ENCODE data around the gene UGT2B7. TPM values are rescaled to one million over a fixed set of nuclear protein-coding genes. Genes with fewer than 3 reads are reported as not detected.

Gene UGT2B7
- total and polyA plus RNA-seq, 2 experiments from 2014 or later = not detected

DNA sequence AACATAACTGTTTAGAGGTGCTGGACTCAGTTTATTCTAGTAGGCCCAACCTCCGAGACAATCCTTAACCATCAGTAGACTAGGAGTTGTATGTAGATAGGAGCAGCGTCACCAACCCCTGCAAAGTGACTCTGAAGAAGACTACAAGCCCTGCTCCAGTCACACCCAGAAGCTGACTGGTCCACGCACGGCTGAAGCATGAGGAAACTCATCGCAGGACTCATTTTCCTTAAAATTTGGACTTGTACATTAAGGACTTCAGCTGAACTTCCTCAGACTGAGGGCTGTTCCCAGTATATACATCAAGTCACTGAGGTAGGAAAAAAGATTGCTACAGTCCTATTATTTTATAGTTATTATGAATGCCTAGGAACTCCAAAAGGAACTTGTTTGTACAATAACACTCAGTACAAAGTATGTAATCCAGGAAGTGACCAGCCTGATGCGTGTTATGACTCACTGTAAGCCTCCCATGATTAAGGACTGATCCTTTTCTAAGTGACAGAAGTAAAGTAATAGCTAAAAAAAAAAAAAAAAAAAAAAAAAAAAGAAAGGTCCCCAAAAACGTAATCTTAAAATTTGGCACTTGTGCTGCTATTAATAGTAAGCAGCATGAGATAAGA is 41.6 kb upstream of the UGT2B7 start:
- Mint-ChIP-seq H3K27ac (no peak overlapping the region), H3K4me1 (peaks cover 38% of the 10 kb centered on the region)

DNA sequence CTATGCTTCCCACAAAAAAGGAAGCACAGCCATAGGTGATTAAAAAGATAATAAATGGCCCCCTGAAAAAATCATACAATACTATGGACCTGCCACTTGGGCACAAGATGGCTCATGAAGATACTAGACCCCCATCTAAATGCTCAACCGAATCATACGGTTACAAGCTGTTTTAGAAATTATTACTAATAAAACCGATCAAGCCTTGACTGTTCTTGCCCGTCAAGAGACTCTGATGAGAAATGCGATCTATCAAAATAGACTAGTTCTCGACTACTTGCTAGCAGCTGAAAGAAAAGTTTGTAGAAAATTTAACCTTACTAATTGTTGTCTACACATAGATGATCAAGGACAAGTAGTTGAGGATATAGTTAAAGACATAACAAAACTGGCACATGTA is 40.1 kb upstream of the UGT2B7 start:
- TF ChIP-seq JUNB (IDR thresholded peaks at IDR 0.05; ENCODE audit: unreplicated experiment) (no peak), ZNF331 (CRISPR knock-in tag; IDR thresholded peaks at IDR 0.05; ENCODE audit: low read depth) (no peak)
- no peaks in the 10 kb centered on the region for H3K27me3 ChIP-seq (ENCODE audit: insufficient read depth)
- no peaks in the 10 kb centered on the region for H4K20me1 ChIP-seq (replicated peaks; ENCODE audit: insufficient read depth)
- peaks cover 1% of the 10 kb centered on the region for H3K27me3 Mint-ChIP-seq (ENCODE audit: insufficient read depth, low read depth, poor library complexity)
- DNase-seq (ENCODE audit: low spot score) (no peak), ATAC-seq (no peak)
- H3K9me2 ChIP-seq (ENCODE audit: insufficient read depth) = no peaks in the 10 kb centered on the region
- no peak overlapping the region for H3K4me3 ChIP-seq
- H3K27ac Mint-ChIP-seq = no peak overlapping the region
- H3F3A ChIP-seq (replicated peaks; ENCODE audit: low read depth) = no peaks in the 10 kb centered on the region
- H3K4me1 Mint-ChIP-seq = peaks cover 36% of the 10 kb centered on the region
- H3K9me3 Mint-ChIP-seq = peaks cover 9% of the 10 kb centered on the region; the same call in 1 of the 3 replicates
- H3K4me2 ChIP-seq = no peak overlapping the region
- H3K79me2 ChIP-seq (replicated peaks; ENCODE audit: insufficient read depth) = no peaks in the 10 kb centered on the region
- H3K4me1 ChIP-seq (ENCODE audit: insufficient read depth) = peaks cover 21% of the 10 kb centered on the region
- no peaks in the 10 kb centered on the region for H3K36me3 ChIP-seq (ENCODE audit: insufficient read depth)
- 0 out of 3 replicates have a peak, but pooled peaks cover 12% of the 10 kb centered on the region for H3K36me3 Mint-ChIP-seq (ENCODE audit: low read depth)
- no peak overlapping the region for H3K4me3 Mint-ChIP-seq
- no peak overlapping the region for H2AFZ ChIP-seq
- H3K27ac ChIP-seq (ENCODE audit: low read depth) = no peak overlapping the region

More for the DNA sequence above, 41.6 kb upstream of the UGT2B7 start:
- no peak overlapping the region for H3K4me3 Mint-ChIP-seq
- DNase-seq (ENCODE audit: low spot score) (no peak), ATAC-seq (no peak)
- Histone ChIP-seq H4K20me1 (replicated peaks; ENCODE audit: insufficient read depth) (no peaks in the 10 kb centered on the region), H3K4me1 (ENCODE audit: insufficient read depth) (peaks cover 21% of the 10 kb centered on the region), H3K27ac (ENCODE audit: low read depth) (no peak overlapping the region), H3K36me3 (ENCODE audit: insufficient read depth) (no peaks in the 10 kb centered on the region), H3K4me2 (no peak overlapping the region), H2AFZ (no peak overlapping the region), H3K4me3 (no peak overlapping the region), H3K27me3 (ENCODE audit: insufficient read depth) (no peaks in the 10 kb centered on the region), H3K79me2 (replicated peaks; ENCODE audit: insufficient read depth) (no peaks in the 10 kb centered on the region), H3K9me2 (ENCODE audit: insufficient read depth) (no peaks in the 10 kb centered on the region), H3F3A (replicated peaks; ENCODE audit: low read depth) (no peaks in the 10 kb centered on the region)
- 0 out of 3 replicates have a peak, but pooled peaks cover 12% of the 10 kb centered on the region for H3K36me3 Mint-ChIP-seq (ENCODE audit: low read depth)
- H3K27me3 Mint-ChIP-seq (ENCODE audit: insufficient read depth, low read depth, poor library complexity) = peaks cover 1% of the 10 kb centered on the region
- TF ChIP-seq EZH2phosphoT487 (IDR thresholded peaks at IDR 0.05; ENCODE audit: unreplicated experiment) (no peak), JUNB (IDR thresholded peaks at IDR 0.05; ENCODE audit: unreplicated experiment) (no peak), CREB1 (CRISPR knock-in tag; IDR thresholded peaks at IDR 0.05; ENCODE audit: low read depth) (no peak), NANOG (IDR thresholded peaks at IDR 0.05; ENCODE audit: borderline replicate concordance) (no peak), ZNF114 (CRISPR knock-in tag; IDR thresholded peaks at IDR 0.05) (no peak)
- TF ChIP-seq, protein P1, sequence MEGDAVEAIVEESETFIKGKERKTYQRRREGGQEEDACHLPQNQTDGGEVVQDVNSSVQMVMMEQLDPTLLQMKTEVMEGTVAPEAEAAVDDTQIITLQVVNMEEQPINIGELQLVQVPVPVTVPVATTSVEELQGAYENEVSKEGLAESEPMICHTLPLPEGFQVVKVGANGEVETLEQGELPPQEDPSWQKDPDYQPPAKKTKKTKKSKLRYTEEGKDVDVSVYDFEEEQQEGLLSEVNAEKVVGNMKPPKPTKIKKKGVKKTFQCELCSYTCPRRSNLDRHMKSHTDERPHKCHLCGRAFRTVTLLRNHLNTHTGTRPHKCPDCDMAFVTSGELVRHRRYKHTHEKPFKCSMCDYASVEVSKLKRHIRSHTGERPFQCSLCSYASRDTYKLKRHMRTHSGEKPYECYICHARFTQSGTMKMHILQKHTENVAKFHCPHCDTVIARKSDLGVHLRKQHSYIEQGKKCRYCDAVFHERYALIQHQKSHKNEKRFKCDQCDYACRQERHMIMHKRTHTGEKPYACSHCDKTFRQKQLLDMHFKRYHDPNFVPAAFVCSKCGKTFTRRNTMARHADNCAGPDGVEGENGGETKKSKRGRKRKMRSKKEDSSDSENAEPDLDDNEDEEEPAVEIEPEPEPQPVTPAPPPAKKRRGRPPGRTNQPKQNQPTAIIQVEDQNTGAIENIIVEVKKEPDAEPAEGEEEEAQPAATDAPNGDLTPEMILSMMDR (conservative IDR thresholded peaks at IDR 0.05; ENCODE audit: low read depth in 2 of 2) = no peak
- TF ChIP-seq, protein P2, sequence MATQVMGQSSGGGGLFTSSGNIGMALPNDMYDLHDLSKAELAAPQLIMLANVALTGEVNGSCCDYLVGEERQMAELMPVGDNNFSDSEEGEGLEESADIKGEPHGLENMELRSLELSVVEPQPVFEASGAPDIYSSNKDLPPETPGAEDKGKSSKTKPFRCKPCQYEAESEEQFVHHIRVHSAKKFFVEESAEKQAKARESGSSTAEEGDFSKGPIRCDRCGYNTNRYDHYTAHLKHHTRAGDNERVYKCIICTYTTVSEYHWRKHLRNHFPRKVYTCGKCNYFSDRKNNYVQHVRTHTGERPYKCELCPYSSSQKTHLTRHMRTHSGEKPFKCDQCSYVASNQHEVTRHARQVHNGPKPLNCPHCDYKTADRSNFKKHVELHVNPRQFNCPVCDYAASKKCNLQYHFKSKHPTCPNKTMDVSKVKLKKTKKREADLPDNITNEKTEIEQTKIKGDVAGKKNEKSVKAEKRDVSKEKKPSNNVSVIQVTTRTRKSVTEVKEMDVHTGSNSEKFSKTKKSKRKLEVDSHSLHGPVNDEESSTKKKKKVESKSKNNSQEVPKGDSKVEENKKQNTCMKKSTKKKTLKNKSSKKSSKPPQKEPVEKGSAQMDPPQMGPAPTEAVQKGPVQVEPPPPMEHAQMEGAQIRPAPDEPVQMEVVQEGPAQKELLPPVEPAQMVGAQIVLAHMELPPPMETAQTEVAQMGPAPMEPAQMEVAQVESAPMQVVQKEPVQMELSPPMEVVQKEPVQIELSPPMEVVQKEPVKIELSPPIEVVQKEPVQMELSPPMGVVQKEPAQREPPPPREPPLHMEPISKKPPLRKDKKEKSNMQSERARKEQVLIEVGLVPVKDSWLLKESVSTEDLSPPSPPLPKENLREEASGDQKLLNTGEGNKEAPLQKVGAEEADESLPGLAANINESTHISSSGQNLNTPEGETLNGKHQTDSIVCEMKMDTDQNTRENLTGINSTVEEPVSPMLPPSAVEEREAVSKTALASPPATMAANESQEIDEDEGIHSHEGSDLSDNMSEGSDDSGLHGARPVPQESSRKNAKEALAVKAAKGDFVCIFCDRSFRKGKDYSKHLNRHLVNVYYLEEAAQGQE (IDR thresholded peaks at IDR 0.05; ENCODE audit: unreplicated experiment) = no peak
- peaks cover 9% of the 10 kb centered on the region; the same call in 1 of the 3 replicates for H3K9me3 Mint-ChIP-seq

Measured in GM23338 (cell line).